IPS-NIHi11 (cell line): Measurements from ENCODE around the gene PAPPA.

Experiments
- DNase-seq: peaks from one replicate; pipeline ENCODE4 v3.0.0; 2012; ENCODE audit warnings: mixed read lengths, low spot score

Gene PAPPA

GRCh38 chr9:116318468-116319374, 165.1 kb downstream of the PAPPA start:
- DNase-seq = peak; percentile 29

- no peak for DNase-seq
These were observed 165.9 kb downstream of the PAPPA start for GRCh38 chr9:116319480-116319879.

GRCh38 chr9:116320290-116320689, 166.7 kb downstream of the PAPPA start:
- no peak for DNase-seq

GRCh38 chr9:116322521-116322920, 168.9 kb downstream of the PAPPA start:
- no peak for DNase-seq

- no peak for DNase-seq
These were observed 169.4 kb downstream of the PAPPA start for GRCh38 chr9:116323012-116323411.

GRCh38 chr9:116323571-116323970, 170.0 kb downstream of the PAPPA start:
- DNase-seq = no peak

- no peak for DNase-seq
These were observed 172.3 kb downstream of the PAPPA start for GRCh38 chr9:116325924-116326323.

- no peak for DNase-seq
These were observed 174.3 kb downstream of the PAPPA start for GRCh38 chr9:116327701-116328405.

- no peak for DNase-seq
These were observed 175.9 kb downstream of the PAPPA start for GRCh38 chr9:116329470-116329869.

GRCh38 chr9:116331241-116331640, 177.7 kb downstream of the PAPPA start:
- DNase-seq = no peak

- no peak for DNase-seq
These were observed 178.5 kb downstream of the PAPPA start for GRCh38 chr9:116332090-116332489.

GRCh38 chr9:116333254-116333653, 179.7 kb downstream of the PAPPA start:
- DNase-seq = no peak

- no peak for DNase-seq
These were observed 181.1 kb downstream of the PAPPA start for GRCh38 chr9:116334546-116335150.

- no peak for DNase-seq
These were observed 181.8 kb downstream of the PAPPA start for GRCh38 chr9:116335392-116335791.

GRCh38 chr9:116336133-116336862, 182.7 kb downstream of the PAPPA start:
- no peak for DNase-seq

GRCh38 chr9:116337015-116337414, 183.4 kb downstream of the PAPPA start:
- DNase-seq = peak; percentile 32

- DNase-seq = no peak
These were observed 186.7 kb downstream of the PAPPA start for GRCh38 chr9:116340270-116340669.

GRCh38 chr9:116342061-116342460, 188.5 kb downstream of the PAPPA start:
- no peak for DNase-seq

GRCh38 chr9:116342941-116343340, 189.3 kb downstream of the PAPPA start:
- no peak for DNase-seq

GRCh38 chr9:116344416-116344815, 190.8 kb downstream of the PAPPA start:
- DNase-seq = no peak

GRCh38 chr9:116345393-116345792, 191.8 kb downstream of the PAPPA start:
- no peak for DNase-seq

GRCh38 chr9:116345817-116346216, 192.2 kb downstream of the PAPPA start:
- DNase-seq = no peak
